HEK293 (cell line): ENCODE measurements around the gene S100B.

Source experiments
- CTCF ChIP-seq: fragments of 450-650 bp; formaldehyde crosslinking; IDR thresholded peaks from 2 replicates; pipeline ENCODE4 v1.5.1; 2016; ENCODE audit warnings: missing biosample characterization, missing genetic modification characterization
- SP2 ChIP-seq: fragments of 450-650 bp; formaldehyde crosslinking; IDR thresholded peaks from 2 replicates; pipeline ENCODE4 v1.5.1; 2016; ENCODE audit warnings: missing biosample characterization, missing genetic modification characterization
- YY1 ChIP-seq: fragments of 450-650 bp; formaldehyde crosslinking; IDR thresholded peaks from 2 replicates; pipeline ENCODE4 v1.5.1; 2018; ENCODE audit warnings: missing biosample characterization, missing genetic modification characterization
- ZBTB11 ChIP-seq: fragments of 450-650 bp; formaldehyde crosslinking; conservative IDR thresholded peaks from 2 replicates; pipeline ENCODE4 v1.5.1; 2016; ENCODE audit warnings: low read depth, missing biosample characterization, missing genetic modification characterization
- ZNF114 ChIP-seq: fragments of 450-650 bp; formaldehyde crosslinking; IDR thresholded peaks from 2 replicates; pipeline ENCODE4 v1.5.0; 2017; ENCODE audit warnings: missing biosample characterization, missing genetic modification characterization
- TF ChIP-seq, protein P1 (sequence below): fragments of 450-650 bp; formaldehyde crosslinking; IDR thresholded peaks from 2 replicates; pipeline ENCODE4 v1.5.1; 2016; ENCODE audit warnings: missing biosample characterization, missing genetic modification characterization
- TF ChIP-seq, protein P2 (sequence below): fragments of 450-650 bp; formaldehyde crosslinking; IDR thresholded peaks from 2 replicates; pipeline ENCODE4 v1.5.1; 2016; ENCODE audit warnings: missing biosample characterization, missing genetic modification characterization

GRCh38 chr21:46557919-46558392 is 46.9 kb downstream of the S100B start:
- TF ChIP-seq SP2 (tag by site-specific recombination) (no peak), YY1 (tag by site-specific recombination) (no peak), CTCF (tag by site-specific recombination) (no peak), ZNF114 (no peak), ZBTB11 (tag by site-specific recombination) (no peak)
- TF ChIP-seq, protein P1, sequence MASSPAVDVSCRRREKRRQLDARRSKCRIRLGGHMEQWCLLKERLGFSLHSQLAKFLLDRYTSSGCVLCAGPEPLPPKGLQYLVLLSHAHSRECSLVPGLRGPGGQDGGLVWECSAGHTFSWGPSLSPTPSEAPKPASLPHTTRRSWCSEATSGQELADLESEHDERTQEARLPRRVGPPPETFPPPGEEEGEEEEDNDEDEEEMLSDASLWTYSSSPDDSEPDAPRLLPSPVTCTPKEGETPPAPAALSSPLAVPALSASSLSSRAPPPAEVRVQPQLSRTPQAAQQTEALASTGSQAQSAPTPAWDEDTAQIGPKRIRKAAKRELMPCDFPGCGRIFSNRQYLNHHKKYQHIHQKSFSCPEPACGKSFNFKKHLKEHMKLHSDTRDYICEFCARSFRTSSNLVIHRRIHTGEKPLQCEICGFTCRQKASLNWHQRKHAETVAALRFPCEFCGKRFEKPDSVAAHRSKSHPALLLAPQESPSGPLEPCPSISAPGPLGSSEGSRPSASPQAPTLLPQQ (tag by site-specific recombination) = no peak
- TF ChIP-seq, protein P2, sequence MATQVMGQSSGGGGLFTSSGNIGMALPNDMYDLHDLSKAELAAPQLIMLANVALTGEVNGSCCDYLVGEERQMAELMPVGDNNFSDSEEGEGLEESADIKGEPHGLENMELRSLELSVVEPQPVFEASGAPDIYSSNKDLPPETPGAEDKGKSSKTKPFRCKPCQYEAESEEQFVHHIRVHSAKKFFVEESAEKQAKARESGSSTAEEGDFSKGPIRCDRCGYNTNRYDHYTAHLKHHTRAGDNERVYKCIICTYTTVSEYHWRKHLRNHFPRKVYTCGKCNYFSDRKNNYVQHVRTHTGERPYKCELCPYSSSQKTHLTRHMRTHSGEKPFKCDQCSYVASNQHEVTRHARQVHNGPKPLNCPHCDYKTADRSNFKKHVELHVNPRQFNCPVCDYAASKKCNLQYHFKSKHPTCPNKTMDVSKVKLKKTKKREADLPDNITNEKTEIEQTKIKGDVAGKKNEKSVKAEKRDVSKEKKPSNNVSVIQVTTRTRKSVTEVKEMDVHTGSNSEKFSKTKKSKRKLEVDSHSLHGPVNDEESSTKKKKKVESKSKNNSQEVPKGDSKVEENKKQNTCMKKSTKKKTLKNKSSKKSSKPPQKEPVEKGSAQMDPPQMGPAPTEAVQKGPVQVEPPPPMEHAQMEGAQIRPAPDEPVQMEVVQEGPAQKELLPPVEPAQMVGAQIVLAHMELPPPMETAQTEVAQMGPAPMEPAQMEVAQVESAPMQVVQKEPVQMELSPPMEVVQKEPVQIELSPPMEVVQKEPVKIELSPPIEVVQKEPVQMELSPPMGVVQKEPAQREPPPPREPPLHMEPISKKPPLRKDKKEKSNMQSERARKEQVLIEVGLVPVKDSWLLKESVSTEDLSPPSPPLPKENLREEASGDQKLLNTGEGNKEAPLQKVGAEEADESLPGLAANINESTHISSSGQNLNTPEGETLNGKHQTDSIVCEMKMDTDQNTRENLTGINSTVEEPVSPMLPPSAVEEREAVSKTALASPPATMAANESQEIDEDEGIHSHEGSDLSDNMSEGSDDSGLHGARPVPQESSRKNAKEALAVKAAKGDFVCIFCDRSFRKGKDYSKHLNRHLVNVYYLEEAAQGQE (tag by site-specific recombination) = no peak
